GM12878 (cell line): ENCODE data around the gene ADGRG2. TPM values are rescaled to one million over a fixed set of nuclear protein-coding genes. Genes with fewer than 3 reads are reported as not detected.

Source experiments
- ATAC-seq: fragments of 200-7000 bp; cut with Tn5 transposase; 3 replicates; pipeline ENCODE4 v1.9.1; 2020; ENCODE audit warnings: mild to moderate bottlenecking, moderate library complexity
- BruUV-seq: library from RNA; stranded (reverse); fragments of 400-500 nt; replicated peaks from 2 replicates; lab custom pipeline; 2021; lab: Mats Ljungman, UMichigan
- CTCF ChIA-PET: fragments of 300-600 bp; sonication (Branson Sonifier 250); formaldehyde crosslinking; extraction: SDS; loops from one replicate; lab custom pipeline; 2021; ENCODE audit warnings: inconsistent platforms; lab: Yijun Ruan, JAX
- POLR2A ChIA-PET: fragments of 350-600 bp; formaldehyde crosslinking; extraction: SDS; loops from one replicate; lab custom pipeline; 2021; ENCODE audit warnings: inconsistent platforms; lab: Charles Lee
- RAD21 ChIA-PET: fragments of 300-600 bp; sonication (Branson Sonifier 250); formaldehyde crosslinking; loops from one replicate; lab custom pipeline; 2023; ENCODE audit warnings: antibody characterized with exemption; ENCODE audit not compliant: unreplicated experiment; lab: Charles Lee
- SMC1A ChIA-PET: fragments of 300-600 bp; sonication (Branson Sonifier 250); formaldehyde crosslinking; loops from one replicate; lab custom pipeline; 2023; ENCODE audit not compliant: unreplicated experiment, uncharacterized antibody; lab: Charles Lee
- DNase-seq: peaks from one replicate; pipeline ENCODE4 v3.0.0-alpha.2; 2011; ENCODE audit warnings: low read depth, low spot score
- FAIRE-seq: peaks from 3 replicates; lab custom pipeline; 2011; peaks lifted over from hg19 to GRCh38; lab: Jason Lieb, UNC
- H2AFZ ChIP-seq: 2 replicates; pipeline ENCODE4 v1.6.0; 2011; ENCODE audit warnings: low read depth, low read length, control low read depth; ENCODE audit not compliant: control insufficient read depth
- H3K27ac ChIP-seq: 2 replicates; pipeline ENCODE4 v1.5.1; 2011; ENCODE audit warnings: control low read depth; ENCODE audit not compliant: control insufficient read depth, insufficient read depth
- H3K27me3 ChIP-seq, 2 experiments: replicated peaks in 1 of 2; 2 replicates each; pipeline versions ENCODE4 v1.6.0 to v1.6.1; 2011; ENCODE audit warnings: low read length in 1 of 2; ENCODE audit not compliant: control insufficient read depth in 2 of 2, insufficient read depth in 2 of 2
- H3K36me3 ChIP-seq, 2 experiments: 2 replicates each; pipeline ENCODE4 v1.5.1; 2011; ENCODE audit warnings: low read length in 1 of 2; ENCODE audit not compliant: control insufficient read depth in 2 of 2, insufficient read depth in 2 of 2
- H3K4me1 ChIP-seq: 2 replicates; pipeline ENCODE4 v1.6.1; 2011; ENCODE audit warnings: mild to moderate bottlenecking, low read length, moderate library complexity, mixed read lengths; ENCODE audit not compliant: control insufficient read depth, insufficient read depth
- H3K4me2 ChIP-seq: 2 replicates; pipeline ENCODE4 v1.6.0; 2011; ENCODE audit warnings: control low read depth; ENCODE audit not compliant: control insufficient read depth, insufficient read depth
- H3K4me3 ChIP-seq: fragments of 200-600 bp; sonication (generic); 2 replicates; pipeline ENCODE4 v1.5.1; 2016
- H3K79me2 ChIP-seq: 2 replicates; pipeline ENCODE4 v1.6.0; 2011; ENCODE audit warnings: low read length; ENCODE audit not compliant: control insufficient read depth, insufficient read depth
- H3K9ac ChIP-seq: 2 replicates; pipeline ENCODE4 v1.8.0; 2011; ENCODE audit warnings: low read length, control low read depth, mixed read lengths; ENCODE audit not compliant: control insufficient read depth, insufficient read depth
- H3K9me3 ChIP-seq: replicated peaks from 3 replicates; pipeline ENCODE4 v1.5.1; 2011; ENCODE audit warnings: mild to moderate bottlenecking, low read length; ENCODE audit not compliant: control insufficient read depth, insufficient read depth
- H4K20me1 ChIP-seq: 2 replicates; pipeline ENCODE4 v1.6.0; 2011; ENCODE audit not compliant: control insufficient read depth, insufficient read depth
- CEBPZ ChIP-seq: fragments of 150-350 bp; IDR thresholded peaks from 2 replicates; pipeline ENCODE4 v1.6.1; 2016; ENCODE audit warnings: low read depth, low read length
- NFYB ChIP-seq: IDR thresholded peaks from 2 replicates; pipeline ENCODE4 v1.6.1; 2011; ENCODE audit warnings: low read depth, mild to moderate bottlenecking, low read length, improper control_type of control experiment, moderate library complexity; ENCODE audit not compliant: insufficient read depth
- NR2F1 ChIP-seq: fragments of 450-650 bp; conservative IDR thresholded peaks from 2 replicates; pipeline ENCODE4 v1.6.1; 2017; ENCODE audit warnings: mild to moderate bottlenecking
- RBBP5 ChIP-seq: fragments of 200-600 bp; sonication (generic); conservative IDR thresholded peaks from 2 replicates; pipeline ENCODE4 v1.6.1; 2016
- RELA ChIP-seq: fragments of 450-650 bp; IDR thresholded peaks from 2 replicates; pipeline ENCODE4 v1.8.0; 2014; ENCODE audit warnings: borderline replicate concordance; ENCODE audit not compliant: partially characterized antibody
- RELB ChIP-seq: fragments of 450-650 bp; IDR thresholded peaks from 2 replicates; pipeline ENCODE4 v1.6.1; 2017; ENCODE audit warnings: low read depth, mild to moderate bottlenecking, moderate library complexity
- SMARCA5 ChIP-seq: fragments of 450-650 bp; IDR thresholded peaks from 2 replicates; pipeline ENCODE4 v1.6.1; 2017; ENCODE audit warnings: mild to moderate bottlenecking
- ZBTB11 ChIP-seq: fragments of 450-650 bp; formaldehyde crosslinking; IDR thresholded peaks from 2 replicates; pipeline ENCODE4 v1.5.0; 2022; ENCODE audit warnings: mild to moderate bottlenecking, missing genetic modification characterization
- ZNF622 ChIP-seq: fragments of 450-650 bp; IDR thresholded peaks from 2 replicates; pipeline ENCODE4 v1.6.1; 2017; ENCODE audit warnings: mild to moderate bottlenecking, inconsistent platforms
- ZSCAN29 ChIP-seq: fragments of 450-650 bp; IDR thresholded peaks from 2 replicates; pipeline ENCODE4 v1.6.1; 2017; ENCODE audit warnings: mild to moderate bottlenecking, moderate library complexity
- WGBS: methylation state at CpG from one replicate; pipeline ENCODE4 v1.1.6; 2016; ENCODE audit warnings: low lambda C conversion rate; ENCODE audit not compliant: insufficient replicate concordance, insufficient coverage; ENCODE audit errors: missing lambda C conversion rate; 5-methylcytosine and 5-hydroxymethylcytosine counted together
- in situ Hi-C: fragments of 300-500 bp; cut with MboI; formaldehyde crosslinking; loops from 9 replicates; pipeline ENCODE4 v1.14.3; 2018; ENCODE audit warnings: mixed read lengths
- intact Hi-C: fragments of 100-400 bp; cut with micrococcal nuclease; formaldehyde crosslinking; loops from one replicate; pipeline ENCODE4 v1.14.2; 2022; ENCODE audit not compliant: unreplicated experiment
- polyA plus RNA-seq, 11 experiments: library from polyadenylated mRNA; depleted of rRNA in 4 of 11; unstranded in 6 of 11; stranded (reverse) in 5 of 11; fragments of >200 nt; fragmentation: Nextera tagmentation in 4 of 11; fragmentation: Illumina TruSeq in 1 of 11; extraction: Ambion mirVana in 4 of 11; extraction: Trizol in 1 of 11; gene quantifications; 1 replicate in 1 of 11; 2 replicates in 10 of 11; pipeline versions ENCODE4 v1.2.1 to v1.2.3, GENCODE V29; 2011 to 2016; ENCODE audit warnings: inconsistent platforms in 2 of 11, missing spikeins in 2 of 11, low read depth in 1 of 11
- total RNA-seq, 4 experiments: library from RNA; depleted of rRNA in 3 of 4; stranded (reverse); fragments of >200 nt in 3 of 4; fragmentation: Illumina TruSeq in 1 of 4; extraction: Trizol in 1 of 4; gene quantifications; 2 replicates each; pipeline versions ENCODE4 v1.2.1 to v1.2.3, GENCODE V29; 2013 to 2021

The ADGRG2 gene
- total and polyA plus RNA-seq, 10 of the 15 experiments (the other 5 are each of a cell fraction or from before 2014, with no cell fraction given) = 0.02 to 0.29 (median 0.05) TPM; not detected in 5

GRCh38 chrX:18949944-18950301, 172.3 kb downstream of the ADGRG2 start:
- Histone ChIP-seq H3K4me1 (no peaks in the 10 kb centered on the region), H3K27ac (no peak overlapping the region), H3K27me3 (no peaks in the 10 kb centered on the region), H3K9ac (no peak overlapping the region), H2AFZ (no peak overlapping the region), H3K36me3 (peaks cover 0 to 3% of the 10 kb centered on the region in 2 experiments; a peak in 2 of 4 replicates), H3K9me3 (no peaks in the 10 kb centered on the region), H3K79me2 (no peaks in the 10 kb centered on the region), H4K20me1 (no peaks in the 10 kb centered on the region; the same call in 1 of the 2 replicates), H3K4me3 (no peak overlapping the region), H3K4me2 (no peak overlapping the region)
- ChIA-PET CTCF (interaction anchor here (1.4 kb wide), 1 partner anchor 384 kb away, joined by 3 read pairs; no protein-coding TSS in a partner anchor), POLR2A (no interaction called here), RAD21 (no interaction called here), SMC1A (interaction anchor here (1.2 kb wide), 1 partner anchor 12 kb away, joined by 3 read pairs; no protein-coding TSS in a partner anchor)
- in situ Hi-C loops (no loop called here), intact Hi-C loops (no loop called here)
- no TSS peak for BruUV-seq
- ATAC-seq = no peak
- DNase-seq = no peak
- TF ChIP-seq NR2F1 = no peak
- TF ChIP-seq ZSCAN29 = no peak
- no peak for TF ChIP-seq NFYB
- no peak for TF ChIP-seq ZNF622
- TF ChIP-seq ZBTB11 = no peak
- TF ChIP-seq CEBPZ = no peak
- TF ChIP-seq RELA = no peak
- no peak for TF ChIP-seq RELB
- TF ChIP-seq RBBP5 = no peak
- no peak for TF ChIP-seq SMARCA5
- 70% methylated on average over 8 of the region's 8 CpGs for WGBS
- FAIRE-seq = no peak
